ENCODE results near the gene ABCC1.

ABCC1 gene

DNA sequence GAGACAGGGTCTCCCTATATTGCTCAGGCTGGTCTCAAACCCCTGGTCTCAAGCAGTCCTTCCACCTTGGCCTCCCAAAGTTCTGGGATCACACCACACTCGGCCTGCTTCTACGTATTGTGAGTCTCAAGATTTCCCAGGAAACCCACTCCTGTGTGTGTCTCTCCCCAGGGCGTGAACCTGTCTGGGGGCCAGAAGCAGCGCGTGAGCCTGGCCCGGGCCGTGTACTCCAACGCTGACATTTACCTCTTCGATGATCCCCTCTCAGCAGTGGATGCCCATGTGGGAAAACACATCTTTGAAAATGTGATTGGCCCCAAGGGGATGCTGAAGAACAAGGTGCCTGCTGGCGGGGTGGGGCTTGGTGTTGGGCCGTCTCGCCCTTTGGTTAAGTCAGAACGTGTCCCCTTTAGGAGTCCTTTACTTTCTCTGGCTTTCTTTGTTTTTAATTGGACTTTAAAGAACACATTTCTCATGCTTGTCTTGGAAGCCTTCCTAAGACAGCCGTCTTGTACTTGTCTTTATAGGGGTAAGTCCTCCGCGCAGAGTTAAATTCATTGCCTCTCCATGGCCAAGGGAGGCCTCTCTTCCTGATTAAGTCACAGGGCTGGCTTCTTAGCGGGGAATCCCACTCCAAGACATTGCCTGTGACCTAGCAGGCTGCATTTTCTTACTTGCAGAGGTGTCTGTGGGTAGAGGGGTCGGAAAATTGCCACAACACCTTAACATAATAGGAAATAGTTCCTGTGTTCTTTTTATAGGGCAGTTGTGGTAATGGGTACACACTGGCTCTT is 137.4 kb downstream of the ABCC1 start:
- FAIRE-seq (no peak), DNase-seq (ENCODE audit: insufficient read length, low spot score) (no peak)
- TF ChIP-seq, protein P1, sequence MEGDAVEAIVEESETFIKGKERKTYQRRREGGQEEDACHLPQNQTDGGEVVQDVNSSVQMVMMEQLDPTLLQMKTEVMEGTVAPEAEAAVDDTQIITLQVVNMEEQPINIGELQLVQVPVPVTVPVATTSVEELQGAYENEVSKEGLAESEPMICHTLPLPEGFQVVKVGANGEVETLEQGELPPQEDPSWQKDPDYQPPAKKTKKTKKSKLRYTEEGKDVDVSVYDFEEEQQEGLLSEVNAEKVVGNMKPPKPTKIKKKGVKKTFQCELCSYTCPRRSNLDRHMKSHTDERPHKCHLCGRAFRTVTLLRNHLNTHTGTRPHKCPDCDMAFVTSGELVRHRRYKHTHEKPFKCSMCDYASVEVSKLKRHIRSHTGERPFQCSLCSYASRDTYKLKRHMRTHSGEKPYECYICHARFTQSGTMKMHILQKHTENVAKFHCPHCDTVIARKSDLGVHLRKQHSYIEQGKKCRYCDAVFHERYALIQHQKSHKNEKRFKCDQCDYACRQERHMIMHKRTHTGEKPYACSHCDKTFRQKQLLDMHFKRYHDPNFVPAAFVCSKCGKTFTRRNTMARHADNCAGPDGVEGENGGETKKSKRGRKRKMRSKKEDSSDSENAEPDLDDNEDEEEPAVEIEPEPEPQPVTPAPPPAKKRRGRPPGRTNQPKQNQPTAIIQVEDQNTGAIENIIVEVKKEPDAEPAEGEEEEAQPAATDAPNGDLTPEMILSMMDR (IDR thresholded peaks at IDR 0.05; ENCODE audit: insufficient read depth, missing control alignments), result no peak

DNA sequence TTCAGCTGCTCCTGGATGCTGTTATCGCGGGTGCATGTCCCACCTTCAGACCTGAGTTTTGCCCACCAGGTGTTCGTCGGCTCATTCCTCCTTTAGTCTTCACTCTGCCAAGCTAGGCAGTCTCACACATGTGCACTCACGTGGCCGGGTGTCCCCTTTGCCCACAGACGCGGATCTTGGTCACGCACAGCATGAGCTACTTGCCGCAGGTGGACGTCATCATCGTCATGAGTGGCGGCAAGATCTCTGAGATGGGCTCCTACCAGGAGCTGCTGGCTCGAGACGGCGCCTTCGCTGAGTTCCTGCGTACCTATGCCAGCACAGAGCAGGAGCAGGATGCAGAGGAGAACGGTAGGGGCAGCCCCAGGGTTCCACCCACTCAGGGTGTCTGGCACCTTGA is 140.8 kb downstream of the ABCC1 start:
- FAIRE-seq, result no peak
- no peak for DNase-seq (ENCODE audit: insufficient read length, low spot score)
- TF ChIP-seq, protein P1 (IDR thresholded peaks at IDR 0.05; ENCODE audit: insufficient read depth, missing control alignments), result no peak

DNA sequence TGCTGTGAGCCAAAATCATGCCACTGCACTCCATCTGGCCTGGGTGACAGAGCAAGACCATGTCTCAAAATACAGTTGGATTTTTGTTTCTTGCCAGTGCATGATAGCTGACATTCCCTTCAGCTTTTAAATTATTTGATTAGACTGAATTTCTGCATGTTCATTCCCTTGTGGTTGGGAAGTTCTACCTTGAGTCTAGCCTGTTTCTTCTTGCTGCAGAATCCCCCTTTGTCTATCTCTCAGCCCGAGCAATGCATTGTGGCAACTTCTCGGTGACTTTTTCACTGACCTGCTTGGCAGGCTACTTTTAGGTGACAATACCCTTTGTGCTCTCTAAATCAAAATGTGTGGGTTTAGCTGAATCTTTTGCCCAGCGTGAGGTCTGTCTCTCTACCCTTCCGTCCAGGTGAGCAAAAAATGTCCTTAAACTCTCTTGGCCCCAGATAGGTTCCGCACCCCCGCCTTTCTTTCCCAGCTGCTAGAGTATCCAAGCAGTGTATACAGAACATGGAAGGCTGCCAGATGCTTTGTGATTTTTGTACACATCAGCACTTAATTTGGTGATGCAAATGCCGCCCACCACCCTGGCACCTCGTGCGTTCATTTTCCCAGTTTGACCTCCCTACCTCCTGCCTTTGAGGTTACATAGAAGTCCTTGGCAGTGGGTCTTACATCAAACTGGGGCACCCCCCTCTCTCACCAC is 143.7 kb downstream of the ABCC1 start:
- DNase-seq (ENCODE audit: insufficient read length, low spot score), result no peak
- no peak for FAIRE-seq
- TF ChIP-seq, protein P1 (IDR thresholded peaks at IDR 0.05; ENCODE audit: insufficient read depth, missing control alignments), result no peak

DNA sequence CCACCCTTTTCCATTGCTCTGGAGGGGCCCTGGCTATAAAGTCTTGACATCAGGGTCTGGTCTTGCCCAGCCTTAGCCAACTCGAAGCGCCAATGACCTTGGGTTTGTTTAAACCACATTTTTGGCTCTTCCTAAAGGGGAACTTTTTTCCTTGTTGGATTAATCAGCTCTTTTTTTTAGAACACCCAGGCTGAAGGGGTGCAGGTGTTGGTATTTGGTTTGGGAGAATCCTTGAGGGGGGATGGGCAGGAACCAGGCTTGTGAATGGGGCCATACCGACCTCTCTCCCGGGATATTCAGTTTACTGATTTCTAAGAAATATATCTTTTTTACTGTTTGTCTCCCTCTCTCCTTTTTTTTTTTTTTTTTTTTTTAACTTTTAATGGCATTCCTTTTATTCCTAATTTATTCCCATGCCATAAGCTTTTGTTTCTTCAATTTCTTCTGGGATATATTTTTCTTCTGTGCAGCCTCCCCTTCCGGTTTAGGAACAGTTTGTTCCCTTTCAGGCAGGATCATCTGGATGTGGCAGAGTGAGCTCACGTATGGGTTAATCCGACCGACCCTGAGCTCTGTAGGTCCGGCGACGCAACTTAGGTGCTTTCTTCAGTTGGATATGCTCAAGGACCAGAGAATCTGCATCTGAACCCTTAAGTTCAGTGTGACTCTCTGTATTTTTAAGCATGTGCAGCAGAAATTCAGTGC is 144.4 kb downstream of the ABCC1 start:
- DNase-seq (ENCODE audit: insufficient read length, low spot score) (no peak), FAIRE-seq (no peak)
- TF ChIP-seq, protein P1 (IDR thresholded peaks at IDR 0.05; ENCODE audit: insufficient read depth, missing control alignments), result no peak

DNA sequence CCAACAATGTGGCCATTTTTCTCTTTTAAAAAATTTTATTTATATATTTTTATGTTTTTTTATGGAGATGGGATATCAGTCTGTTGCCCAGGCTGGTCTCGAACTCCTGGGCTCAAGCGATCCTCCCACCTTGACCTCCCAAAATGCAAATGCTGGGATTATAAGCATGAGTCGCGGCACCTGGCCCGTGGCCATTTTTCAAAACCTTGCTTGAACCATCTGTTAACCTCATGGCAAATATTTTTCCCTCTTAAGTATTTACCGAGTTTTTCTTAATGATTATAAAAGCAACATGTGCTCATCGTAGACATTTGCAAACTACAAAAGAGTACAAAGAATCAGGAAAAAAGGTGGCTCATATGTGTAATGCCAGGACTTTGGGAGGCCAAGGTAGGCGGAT is 146.2 kb downstream of the ABCC1 start:
- no peak for DNase-seq (ENCODE audit: insufficient read length, low spot score)
- FAIRE-seq, result no peak
- TF ChIP-seq, protein P1 (IDR thresholded peaks at IDR 0.05; ENCODE audit: insufficient read depth, missing control alignments), result no peak

DNA sequence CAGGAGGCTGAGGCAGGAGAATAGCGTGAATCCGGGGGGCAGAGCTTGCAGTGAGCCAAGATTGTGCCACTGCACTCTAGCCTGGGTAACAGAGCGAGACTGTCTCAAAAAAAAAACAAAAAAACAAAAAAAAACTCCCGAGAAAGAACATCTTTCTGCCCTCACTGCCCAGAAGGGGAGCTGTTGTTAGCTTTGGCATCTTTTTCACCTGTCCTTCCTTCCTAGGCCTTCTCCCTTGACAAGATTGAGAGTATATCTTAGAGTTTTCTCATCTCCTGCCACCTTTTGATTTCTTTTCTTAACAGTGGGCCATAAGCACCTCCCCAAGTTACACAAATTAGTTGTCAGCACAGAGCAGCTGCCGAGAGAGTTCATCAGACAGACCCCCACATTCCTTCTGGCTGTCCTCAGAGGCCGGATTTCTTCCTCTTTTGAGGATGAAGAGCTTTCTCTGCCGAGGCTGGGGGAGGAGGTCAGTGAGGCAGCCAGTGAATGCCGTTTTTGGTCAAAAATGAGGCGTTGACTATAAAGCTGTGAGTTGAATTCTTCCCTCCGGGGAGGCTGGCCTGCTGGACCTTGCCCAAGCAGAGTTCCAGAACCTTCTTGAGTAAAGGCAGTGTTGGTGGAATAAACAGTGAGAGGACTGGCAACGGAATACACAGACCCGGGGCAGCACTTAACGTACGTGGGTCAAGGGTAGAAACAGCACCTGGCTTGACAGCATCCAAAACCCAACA is 146.9 kb downstream of the ABCC1 start:
- FAIRE-seq (no peak), DNase-seq (ENCODE audit: insufficient read length, low spot score) (no peak)
- TF ChIP-seq, protein P1 (IDR thresholded peaks at IDR 0.05; ENCODE audit: insufficient read depth, missing control alignments), result no peak
